ENCODE results near the gene MZF1. TPM values are rescaled to one million over a fixed set of nuclear protein-coding genes. Genes with fewer than 3 reads are reported as not detected.

MZF1 gene
- total and polyA plus RNA-seq, 2 experiments from 2014 or later = 10.2 to 21.8 TPM

GRCh38 chr19:58559275-58560006 lies 13.7 kb downstream of the MZF1 start:
- Histone ChIP-seq H3K27me3 (ENCODE audit: insufficient read depth) (peaks cover 45% of the 10 kb centered on the region), H3K4me2 (peak overlapping the region; percentile 88), H4K20me1 (replicated peaks; ENCODE audit: insufficient read depth) (no peaks in the 10 kb centered on the region; the same call in 1 of the 2 replicates), H3K79me2 (replicated peaks; ENCODE audit: insufficient read depth) (peaks cover 20% of the 10 kb centered on the region), H3K9me2 (ENCODE audit: insufficient read depth) (peaks cover 5% of the 10 kb centered on the region; the same call in 1 of the 2 replicates), H3F3A (replicated peaks; ENCODE audit: low read depth) (peaks cover 42% of the 10 kb centered on the region), H3K4me1 (ENCODE audit: insufficient read depth) (peaks cover 19% of the 10 kb centered on the region), H3K36me3 (ENCODE audit: insufficient read depth) (0 out of 2 replicates have a peak, but pooled peaks cover 2% of the 10 kb centered on the region), H2AFZ (no peak overlapping the region), H3K27ac (ENCODE audit: low read depth) (peak overlapping the region; percentile 98), H3K4me3 (peak overlapping the region; percentile 84)
- H3K27me3 Mint-ChIP-seq (ENCODE audit: insufficient read depth, low read depth, poor library complexity) = peaks cover 65% of the 10 kb centered on the region
- peak overlapping the region; percentile 97 for H3K4me3 Mint-ChIP-seq
- peak; percentile 42; the same call in 1 of the 2 replicates for TF ChIP-seq CREB1 (CRISPR knock-in tag; IDR thresholded peaks at IDR 0.05; ENCODE audit: low read depth)
- TF ChIP-seq ETS1 (IDR thresholded peaks at IDR 0.05) = peak; percentile 25; the same call in 1 of the 2 replicates
- TF ChIP-seq STAT1 (IDR thresholded peaks at IDR 0.05; ENCODE audit: unreplicated experiment) = no peak
- no peak for TF ChIP-seq NANOG (IDR thresholded peaks at IDR 0.05; ENCODE audit: borderline replicate concordance)
- TF ChIP-seq EZH2phosphoT487 (IDR thresholded peaks at IDR 0.05; ENCODE audit: unreplicated experiment) = no peak
- TF ChIP-seq POLR2AphosphoS5 (IDR thresholded peaks at IDR 0.05; ENCODE audit: low read depth) = peak; percentile 88
- no peak for TF ChIP-seq ZNF114 (CRISPR knock-in tag; IDR thresholded peaks at IDR 0.05)
- TF ChIP-seq, protein P1, sequence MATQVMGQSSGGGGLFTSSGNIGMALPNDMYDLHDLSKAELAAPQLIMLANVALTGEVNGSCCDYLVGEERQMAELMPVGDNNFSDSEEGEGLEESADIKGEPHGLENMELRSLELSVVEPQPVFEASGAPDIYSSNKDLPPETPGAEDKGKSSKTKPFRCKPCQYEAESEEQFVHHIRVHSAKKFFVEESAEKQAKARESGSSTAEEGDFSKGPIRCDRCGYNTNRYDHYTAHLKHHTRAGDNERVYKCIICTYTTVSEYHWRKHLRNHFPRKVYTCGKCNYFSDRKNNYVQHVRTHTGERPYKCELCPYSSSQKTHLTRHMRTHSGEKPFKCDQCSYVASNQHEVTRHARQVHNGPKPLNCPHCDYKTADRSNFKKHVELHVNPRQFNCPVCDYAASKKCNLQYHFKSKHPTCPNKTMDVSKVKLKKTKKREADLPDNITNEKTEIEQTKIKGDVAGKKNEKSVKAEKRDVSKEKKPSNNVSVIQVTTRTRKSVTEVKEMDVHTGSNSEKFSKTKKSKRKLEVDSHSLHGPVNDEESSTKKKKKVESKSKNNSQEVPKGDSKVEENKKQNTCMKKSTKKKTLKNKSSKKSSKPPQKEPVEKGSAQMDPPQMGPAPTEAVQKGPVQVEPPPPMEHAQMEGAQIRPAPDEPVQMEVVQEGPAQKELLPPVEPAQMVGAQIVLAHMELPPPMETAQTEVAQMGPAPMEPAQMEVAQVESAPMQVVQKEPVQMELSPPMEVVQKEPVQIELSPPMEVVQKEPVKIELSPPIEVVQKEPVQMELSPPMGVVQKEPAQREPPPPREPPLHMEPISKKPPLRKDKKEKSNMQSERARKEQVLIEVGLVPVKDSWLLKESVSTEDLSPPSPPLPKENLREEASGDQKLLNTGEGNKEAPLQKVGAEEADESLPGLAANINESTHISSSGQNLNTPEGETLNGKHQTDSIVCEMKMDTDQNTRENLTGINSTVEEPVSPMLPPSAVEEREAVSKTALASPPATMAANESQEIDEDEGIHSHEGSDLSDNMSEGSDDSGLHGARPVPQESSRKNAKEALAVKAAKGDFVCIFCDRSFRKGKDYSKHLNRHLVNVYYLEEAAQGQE (IDR thresholded peaks at IDR 0.05; ENCODE audit: unreplicated experiment) = no peak
- peak overlapping the region; percentile 100 for H3K27ac Mint-ChIP-seq
- DNase-seq (ENCODE audit: low spot score) (peak; percentile 96), ATAC-seq (peak; percentile 41)
- peaks cover 45% of the 10 kb centered on the region for H3K4me1 Mint-ChIP-seq
- peaks cover 5% of the 10 kb centered on the region; the same call in 2 of the 3 replicates for H3K9me3 Mint-ChIP-seq
- H3K36me3 Mint-ChIP-seq (ENCODE audit: low read depth) = peaks cover 42% of the 10 kb centered on the region

GRCh38 chr19:58558623-58559274 lies 14.4 kb downstream of the MZF1 start:
- TF ChIP-seq CREB1 (CRISPR knock-in tag; IDR thresholded peaks at IDR 0.05; ENCODE audit: low read depth) = peak; percentile 90
- TF ChIP-seq ZNF114 (CRISPR knock-in tag; IDR thresholded peaks at IDR 0.05) = no peak
- TF ChIP-seq ETS1 (IDR thresholded peaks at IDR 0.05) = peak; percentile 50
- TF ChIP-seq NANOG (IDR thresholded peaks at IDR 0.05; ENCODE audit: borderline replicate concordance) = no peak
- TF ChIP-seq ZNF331 (CRISPR knock-in tag; IDR thresholded peaks at IDR 0.05; ENCODE audit: low read depth) = no peak
- TF ChIP-seq POLR2AphosphoS5 (IDR thresholded peaks at IDR 0.05; ENCODE audit: low read depth) = peak; percentile 78
- Histone ChIP-seq H2AFZ (no peak overlapping the region), H3K4me3 (peak overlapping the region; percentile 84), H3K27me3 (ENCODE audit: insufficient read depth) (peaks cover 38% of the 10 kb centered on the region), H3K4me1 (ENCODE audit: insufficient read depth) (peaks cover 23% of the 10 kb centered on the region), H4K20me1 (replicated peaks; ENCODE audit: insufficient read depth) (no peaks in the 10 kb centered on the region; the same call in 1 of the 2 replicates), H3K27ac (ENCODE audit: low read depth) (peak overlapping the region; percentile 98), H3K9me2 (ENCODE audit: insufficient read depth) (peaks cover 5% of the 10 kb centered on the region; the same call in 1 of the 2 replicates), H3K4me2 (peak overlapping the region; percentile 88), H3K79me2 (replicated peaks; ENCODE audit: insufficient read depth) (peaks cover 20% of the 10 kb centered on the region), H3K36me3 (ENCODE audit: insufficient read depth) (0 out of 2 replicates have a peak, but pooled peaks cover 2% of the 10 kb centered on the region), H3F3A (replicated peaks; ENCODE audit: low read depth) (peaks cover 49% of the 10 kb centered on the region)
- Mint-ChIP-seq H3K27me3 (ENCODE audit: insufficient read depth, low read depth, poor library complexity) (peaks cover 67% of the 10 kb centered on the region), H3K36me3 (ENCODE audit: low read depth) (peaks cover 39% of the 10 kb centered on the region), H3K4me3 (peak overlapping the region; percentile 97), H3K4me1 (peaks cover 47% of the 10 kb centered on the region), H3K9me3 (peaks cover 8% of the 10 kb centered on the region; the same call in 2 of the 3 replicates), H3K27ac (peak overlapping the region; percentile 100)
- ATAC-seq (peak; percentile 41), DNase-seq (ENCODE audit: low spot score) (peak; percentile 99)
